K562 (cell line): ENCODE data around the gene DENND10. TPM values are rescaled to one million over a fixed set of nuclear protein-coding genes. Genes with fewer than 3 reads are reported as not detected.

ENCODE experiments used
- ARID4B ChIP-seq: sonication (generic); formaldehyde crosslinking; IDR thresholded peaks from 2 replicates; pipeline ENCODE4 v1.8.0; 2022; ENCODE audit warnings: mild to moderate bottlenecking, missing genetic modification reagents
- C11orf30 ChIP-seq: fragments of 450-650 bp; IDR thresholded peaks from 2 replicates; pipeline ENCODE4 v1.6.1; 2016; ENCODE audit warnings: low read depth, mild to moderate bottlenecking
- CHD4 ChIP-seq: fragments of 200-600 bp; sonication (generic); IDR thresholded peaks from 3 replicates; pipeline ENCODE4 v1.6.1; 2012; ENCODE audit warnings: low read depth, mild to moderate bottlenecking, mixed read lengths, low read length, inconsistent platforms; ENCODE audit not compliant: insufficient read depth, insufficient replicate concordance, poor library complexity, severe bottlenecking
- GABPB1 ChIP-seq: sonication (generic); formaldehyde crosslinking; IDR thresholded peaks from 2 replicates; pipeline ENCODE4 v1.8.0; 2022; ENCODE audit warnings: mild to moderate bottlenecking, missing genetic modification reagents
- HDGF ChIP-seq: fragments of 450-650 bp; IDR thresholded peaks from 2 replicates; pipeline ENCODE4 v1.6.1; 2016
- IRF2 ChIP-seq: sonication (generic); formaldehyde crosslinking; IDR thresholded peaks from 2 replicates; pipeline ENCODE4 v1.8.1; 2022; ENCODE audit warnings: mild to moderate bottlenecking, missing genetic modification reagents
- KAT7 ChIP-seq: sonication (generic); formaldehyde crosslinking; IDR thresholded peaks from 2 replicates; pipeline ENCODE4 v1.8.0; 2022; ENCODE audit warnings: missing genetic modification reagents, mild to moderate bottlenecking, borderline replicate concordance
- MCM3 ChIP-seq: fragments of 450-650 bp; IDR thresholded peaks from 2 replicates; pipeline ENCODE4 v1.6.1; 2016
- MNT ChIP-seq, 2 experiments: fragments of 450-650 bp; conservative IDR thresholded peaks; 2 replicates each; pipeline ENCODE4 v1.6.1; 2017; ENCODE audit warnings: mild to moderate bottlenecking in 2 of 2, moderate library complexity in 2 of 2
- NR3C1 ChIP-seq: sonication (generic); formaldehyde crosslinking; IDR thresholded peaks from 2 replicates; pipeline ENCODE4 v1.8.1; 2022; ENCODE audit warnings: missing genetic modification reagents
- PCBP2 ChIP-seq: fragments of 200-400 bp; formaldehyde crosslinking; IDR thresholded peaks from 2 replicates; pipeline ENCODE4 v1.6.1; 2018; ENCODE audit warnings: low read length, low read depth, mild to moderate bottlenecking, moderate library complexity; ENCODE audit not compliant: poor library complexity, severe bottlenecking
- POLR3G ChIP-seq: IDR thresholded peaks from 2 replicates; pipeline ENCODE4 v1.6.1; 2011; ENCODE audit not compliant: insufficient read length, insufficient replicate concordance; ENCODE audit errors: extremely low read depth
- PURB ChIP-seq: sonication (generic); formaldehyde crosslinking; IDR thresholded peaks from 2 replicates; pipeline ENCODE4 v1.9.0; 2021; ENCODE audit warnings: low read depth, mild to moderate bottlenecking, missing genetic modification reagents
- RCOR1 ChIP-seq, 2 experiments: IDR thresholded peaks; 2 replicates each; pipeline ENCODE4 v1.6.1; 2012; ENCODE audit warnings: low read depth in 2 of 2, low read length in 2 of 2, borderline replicate concordance in 1 of 2, improper control_type of control experiment in 1 of 2
- TAF7 ChIP-seq: fragments of 450-650 bp; IDR thresholded peaks from 2 replicates; pipeline ENCODE4 v1.6.1; 2016; ENCODE audit warnings: missing genetic modification characterization, missing compliant biosample characterization
- USF2 ChIP-seq: sonication (generic); formaldehyde crosslinking; IDR thresholded peaks from 2 replicates; pipeline ENCODE4 v1.5.0; 2020; ENCODE audit warnings: missing genetic modification reagents
- ZBTB43 ChIP-seq: sonication (generic); formaldehyde crosslinking; IDR thresholded peaks from 2 replicates; pipeline ENCODE4 v1.8.0; 2023; ENCODE audit warnings: mild to moderate bottlenecking, missing genetic modification reagents
- ZNF24 ChIP-seq: fragments of 450-650 bp; IDR thresholded peaks from 2 replicates; pipeline ENCODE4 v1.6.1; 2016
- polyA plus RNA-seq, 8 experiments: library from polyadenylated mRNA; depleted of rRNA in 4 of 8; stranded (reverse) in 5 of 8; unstranded in 3 of 8; fragments of >200 nt; fragmentation: Nextera tagmentation in 2 of 8; fragmentation: Illumina TruSeq in 1 of 8; extraction: Ambion mirVana in 2 of 8; extraction: Trizol in 1 of 8; gene quantifications; 2 replicates each; pipeline versions ENCODE4 v1.2.1 to v1.2.3, GENCODE V29; 2011 to 2014; ENCODE audit warnings: inconsistent platforms in 1 of 8, missing spikeins in 1 of 8
- total RNA-seq, 7 experiments: library from RNA; depleted of rRNA in 6 of 7; stranded (reverse); fragments of >200 nt in 6 of 7; fragmentation: Illumina TruSeq in 2 of 7; extraction: Trizol in 2 of 7; gene quantifications; 2 replicates each; pipeline versions ENCODE4 v1.2.1 to v1.2.3, GENCODE V29; 2011 to 2021; ENCODE audit warnings: low replicate concordance in 1 of 7

DENND10 gene
- total and polyA plus RNA-seq, 9 of the 15 experiments (the other 6 are each of a cell fraction or from before 2014, with no cell fraction given), result 9.4 to 20.0 (median 12.5) TPM

GRCh38 chr10:119165171-119166117 lies 61.5 kb downstream of the DENND10 start, which contains the start of gene SFXN4 (continued):
- TF ChIP-seq ZBTB43 (CRISPR knock-in tag) (no peak), C11orf30 (no peak), NR3C1 (CRISPR knock-in tag) (no peak), ZNF24 (no peak), PCBP2 (no peak), TAF7 (tag) (0 out of 2 replicates have a peak, but pooled peaks have one; percentile 14), POLR3G (no peak), IRF2 (CRISPR knock-in tag) (no peak), MCM3 (no peak), HDGF (no peak), USF2 (peak; percentile 84), RCOR1 (IDR thresholded peaks at IDR 0.05; ENCODE audit: borderline replicate concordance in 1 of 2, low read depth in 2 of 2, low read length in 2 of 2) (no peak), PURB (no peak), ARID4B (CRISPR knock-in tag) (0 out of 2 replicates have a peak, but pooled peaks have one; percentile 27), MNT (conservative IDR thresholded peaks at IDR 0.05) (peak; percentile 97 to 98), GABPB1 (CRISPR knock-in tag) (peak; percentile 60; the same call in 1 of the 2 replicates), KAT7 (CRISPR knock-in tag) (no peak), CHD4 (no peak)
